Breast epithelium (tissue), 4 donors: ENCODE data around the gene NANOGP8. TPM values are rescaled to one million over a fixed set of nuclear protein-coding genes. Genes with fewer than 3 reads are reported as not detected.

Source experiments
- DNase-seq, 2 donors: peaks; one replicate each; pipeline ENCODE4 v3.0.0-alpha.2; 2019; ENCODE audit warnings: low spot score in 2 of 2
- H3K27ac ChIP-seq, 2 donors: fragments of 200-600 bp; sonication (generic) in 1 of 2; one replicate each; pipeline ENCODE4 v1.5.1; 2016 to 2019; ENCODE audit warnings: mild to moderate bottlenecking in 1 of 2
- H3K27me3 ChIP-seq, 2 donors: fragments of 200-600 bp; sonication (generic) in 1 of 2; one replicate each; pipeline versions ENCODE4 v1.5.1 to v1.6.0; 2017 to 2019; ENCODE audit warnings: control low read depth in 1 of 2, mild to moderate bottlenecking in 1 of 2
- H3K36me3 ChIP-seq: fragments of 200-600 bp; one replicate; pipeline ENCODE4 v1.5.1; 2019
- H3K4me1 ChIP-seq, 2 donors: fragments of 200-600 bp; sonication (generic); one replicate each; pipeline ENCODE4 v1.5.1; 2016 to 2019; ENCODE audit warnings: control low read depth in 1 of 2
- H3K4me3 ChIP-seq, 3 donors: fragments of 200-600 bp; sonication (generic); 1 replicate in 2 of 3; 2 replicates in 1 of 3; pipeline ENCODE4 v1.5.1; 2016 to 2019; ENCODE audit warnings: mild to moderate bottlenecking in 3 of 3, moderate library complexity in 2 of 3
- H3K9me3 ChIP-seq, 2 donors: fragments of 200-600 bp; sonication (generic) in 1 of 2; one replicate each; pipeline ENCODE4 v1.5.1; 2016 to 2019; ENCODE audit warnings: control low read depth in 1 of 2
- POLR2A ChIP-seq: fragments of 450-650 bp; IDR thresholded peaks from one replicate; pipeline ENCODE4 v1.6.1; 2016; ENCODE audit warnings: antibody characterized with exemption, mild to moderate bottlenecking, moderate library complexity
- POLR2AphosphoS5 ChIP-seq, 3 donors: sonication (generic); formaldehyde crosslinking; IDR thresholded peaks; one replicate each; pipeline ENCODE4 v1.6.1; 2017; ENCODE audit warnings: antibody characterized with exemption in 3 of 3
- intact Hi-C: fragments of 100-400 bp; cut with DNase I; formaldehyde crosslinking; loops from one replicate; pipeline ENCODE4 v1.15.1; 2023; ENCODE audit warnings: low total_unique reads
- total RNA-seq, 3 donors: library from RNA; depleted of rRNA; stranded (reverse); fragments of >200 nt; gene quantifications; one replicate each; pipeline ENCODE4 v1.1.0, GENCODE V29; 2016
- TF ChIP-seq, protein P1 (sequence below), 3 donors: fragments of 450-650 bp; IDR thresholded peaks; one replicate each; pipeline ENCODE4 v1.5.1; 2016 to 2017; ENCODE audit warnings: antibody characterized with exemption in 3 of 3, mild to moderate bottlenecking in 3 of 3, moderate library complexity in 3 of 3

The NANOGP8 gene
- total RNA-seq, 3 donors from 2014 or later = 1.1 to 1.3 (median 1.3) TPM

DNA sequence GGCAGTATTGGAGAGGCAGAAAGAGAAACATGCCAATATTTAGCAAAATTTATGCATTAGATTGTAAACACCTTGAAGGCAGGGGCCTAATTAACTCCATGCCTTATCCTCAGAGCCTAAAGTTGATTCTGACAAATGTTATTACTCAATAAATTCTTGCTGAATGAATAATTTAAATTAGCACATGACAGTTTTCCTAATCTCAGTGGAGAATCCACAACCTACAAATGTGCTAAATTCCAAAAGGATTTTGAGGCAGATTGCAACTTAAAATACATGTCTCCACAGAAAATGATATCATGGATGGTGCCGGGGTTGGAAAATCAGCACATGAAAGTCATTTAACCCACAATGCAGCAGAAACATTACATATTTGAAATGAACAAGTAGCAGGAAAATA is 41.1 kb upstream of the NANOGP8 start:
- intact Hi-C loops = no loop called here
- Histone ChIP-seq H3K27ac (no peak overlapping the region), H3K4me3 (no peak overlapping the region), H3K9me3 (no peaks in the 10 kb centered on the region), H3K27me3 (no peaks in the 10 kb centered on the region), H3K36me3 (no peaks in the 10 kb centered on the region), H3K4me1 (no peaks in the 10 kb centered on the region)
- DNase-seq = no peak
- TF ChIP-seq, protein P1, sequence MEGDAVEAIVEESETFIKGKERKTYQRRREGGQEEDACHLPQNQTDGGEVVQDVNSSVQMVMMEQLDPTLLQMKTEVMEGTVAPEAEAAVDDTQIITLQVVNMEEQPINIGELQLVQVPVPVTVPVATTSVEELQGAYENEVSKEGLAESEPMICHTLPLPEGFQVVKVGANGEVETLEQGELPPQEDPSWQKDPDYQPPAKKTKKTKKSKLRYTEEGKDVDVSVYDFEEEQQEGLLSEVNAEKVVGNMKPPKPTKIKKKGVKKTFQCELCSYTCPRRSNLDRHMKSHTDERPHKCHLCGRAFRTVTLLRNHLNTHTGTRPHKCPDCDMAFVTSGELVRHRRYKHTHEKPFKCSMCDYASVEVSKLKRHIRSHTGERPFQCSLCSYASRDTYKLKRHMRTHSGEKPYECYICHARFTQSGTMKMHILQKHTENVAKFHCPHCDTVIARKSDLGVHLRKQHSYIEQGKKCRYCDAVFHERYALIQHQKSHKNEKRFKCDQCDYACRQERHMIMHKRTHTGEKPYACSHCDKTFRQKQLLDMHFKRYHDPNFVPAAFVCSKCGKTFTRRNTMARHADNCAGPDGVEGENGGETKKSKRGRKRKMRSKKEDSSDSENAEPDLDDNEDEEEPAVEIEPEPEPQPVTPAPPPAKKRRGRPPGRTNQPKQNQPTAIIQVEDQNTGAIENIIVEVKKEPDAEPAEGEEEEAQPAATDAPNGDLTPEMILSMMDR (IDR thresholded peaks at IDR 0.05) = no peak
- TF ChIP-seq POLR2AphosphoS5 (IDR thresholded peaks at IDR 0.05) (no peak), POLR2A (no peak)

DNA sequence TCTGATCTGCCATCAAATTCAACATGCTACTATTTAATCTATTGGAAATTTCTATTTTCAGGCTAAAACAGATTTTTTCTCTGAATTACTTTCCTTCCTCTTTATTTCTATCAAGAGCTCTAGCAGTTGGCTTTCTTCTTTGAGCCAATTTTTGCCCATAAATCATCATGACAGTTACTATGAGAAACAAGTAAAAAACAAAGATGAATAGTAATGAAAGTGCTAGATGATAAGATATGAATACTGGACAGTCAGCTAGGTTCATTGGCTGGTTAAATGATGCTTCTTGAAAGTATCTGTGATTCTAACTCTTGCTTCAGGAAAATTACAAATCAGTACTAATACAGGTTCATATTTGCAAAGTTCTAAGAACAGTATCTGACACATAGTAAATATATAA is 38.6 kb upstream of the NANOGP8 start:
- Histone ChIP-seq H3K9me3 (no peaks in the 10 kb centered on the region), H3K27ac (no peak overlapping the region), H3K36me3 (no peaks in the 10 kb centered on the region), H3K4me3 (no peak overlapping the region), H3K4me1 (no peaks in the 10 kb centered on the region), H3K27me3 (no peaks in the 10 kb centered on the region)
- TF ChIP-seq POLR2A (no peak), POLR2AphosphoS5 (IDR thresholded peaks at IDR 0.05) (no peak)
- TF ChIP-seq, protein P1 (IDR thresholded peaks at IDR 0.05) = no peak
- intact Hi-C loops = no loop called here
- no peak for DNase-seq

DNA sequence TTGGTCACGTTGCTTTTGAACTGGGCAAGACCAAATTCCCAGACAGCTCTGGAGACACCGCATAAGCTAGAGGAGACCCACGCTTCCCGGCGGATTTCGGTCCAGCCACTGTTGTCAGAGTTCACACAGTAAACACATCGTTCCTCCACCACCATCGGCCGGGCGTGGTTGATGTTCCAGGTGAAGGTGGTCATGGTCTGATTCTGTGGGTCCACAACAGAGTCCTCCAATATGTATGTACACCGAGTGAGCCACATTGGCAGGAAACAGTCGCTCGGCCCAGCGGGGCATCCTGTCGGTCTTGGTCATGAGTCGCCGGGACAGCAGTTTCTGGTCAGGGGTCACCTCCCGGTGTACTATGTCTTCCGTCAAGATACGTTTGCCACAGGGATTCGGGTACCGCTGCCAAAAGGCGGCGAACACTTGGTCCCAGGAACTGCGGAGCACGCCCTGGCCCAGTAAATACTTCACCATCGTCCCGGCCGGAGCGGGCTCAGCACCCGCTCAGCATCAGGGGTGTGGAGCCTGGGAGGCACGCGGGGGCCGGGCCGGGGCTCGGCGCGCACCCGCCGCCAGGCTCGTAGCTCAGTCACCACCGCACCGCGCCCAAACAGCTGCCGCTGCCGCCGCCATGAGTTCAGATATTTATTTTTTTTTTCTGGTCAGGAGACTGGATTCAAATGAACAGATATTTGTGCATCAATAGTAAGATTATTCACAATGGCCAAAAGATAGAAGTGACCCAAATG is 36.7 kb upstream of the NANOGP8 start:
- H3K4me1 ChIP-seq = no peaks in the 10 kb centered on the region
- H3K4me3 ChIP-seq = no peak overlapping the region
- TF ChIP-seq POLR2A (no peak), POLR2AphosphoS5 (IDR thresholded peaks at IDR 0.05) (no peak)
- TF ChIP-seq, protein P1 (IDR thresholded peaks at IDR 0.05) = no peak
- H3K36me3 ChIP-seq = no peaks in the 10 kb centered on the region
- H3K9me3 ChIP-seq = no peaks in the 10 kb centered on the region
- H3K27ac ChIP-seq = no peak overlapping the region
- no peaks in the 10 kb centered on the region for H3K27me3 ChIP-seq
- DNase-seq = no peak
- intact Hi-C loops = no loop called here

DNA sequence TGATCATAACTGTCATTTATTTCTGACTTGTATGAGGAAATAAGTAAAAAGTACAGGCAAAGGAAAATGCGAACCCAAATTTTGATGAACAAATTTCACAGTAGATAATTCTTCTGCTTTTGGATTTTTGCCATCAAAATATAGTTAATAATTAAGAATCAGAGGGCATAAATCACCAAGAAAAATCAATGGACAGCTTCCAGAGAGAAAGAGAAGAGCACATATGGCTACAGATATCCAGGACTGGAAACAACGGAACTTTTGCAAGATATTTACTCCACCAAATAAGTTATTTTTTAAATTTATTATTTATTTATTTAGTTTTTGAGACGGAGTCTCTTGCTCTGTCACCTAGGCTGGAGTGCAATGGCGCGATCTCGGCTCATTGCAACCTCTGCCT is 35.1 kb upstream of the NANOGP8 start:
- TF ChIP-seq POLR2A (no peak), POLR2AphosphoS5 (IDR thresholded peaks at IDR 0.05) (no peak)
- TF ChIP-seq, protein P1 (IDR thresholded peaks at IDR 0.05) = no peak
- Histone ChIP-seq H3K9me3 (no peaks in the 10 kb centered on the region), H3K4me1 (no peaks in the 10 kb centered on the region), H3K27ac (no peak overlapping the region), H3K27me3 (no peaks in the 10 kb centered on the region), H3K4me3 (no peak overlapping the region), H3K36me3 (no peaks in the 10 kb centered on the region)
- intact Hi-C loops = no loop called here
- no peak for DNase-seq

DNA sequence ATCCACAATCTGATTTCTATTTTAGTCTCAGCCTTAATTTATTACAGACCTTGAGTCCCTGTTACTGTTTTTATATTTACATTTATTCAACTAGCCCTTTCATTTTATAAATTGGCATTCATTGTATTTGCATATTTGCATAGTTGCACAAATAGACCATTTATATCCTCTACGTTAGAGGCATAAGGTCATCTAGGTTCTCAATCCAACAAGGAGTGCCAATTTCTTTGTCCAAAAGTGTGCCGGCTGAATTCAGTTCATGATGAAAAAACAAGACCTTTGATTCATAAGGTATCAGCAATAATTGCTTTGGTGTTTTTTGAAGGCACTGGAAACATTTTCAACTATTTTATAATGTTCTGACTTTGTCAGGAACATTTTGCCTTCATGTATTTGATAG is 33.9 kb upstream of the NANOGP8 start:
- intact Hi-C loops = no loop called here
- TF ChIP-seq POLR2AphosphoS5 (IDR thresholded peaks at IDR 0.05) (no peak), POLR2A (no peak)
- TF ChIP-seq, protein P1 (IDR thresholded peaks at IDR 0.05) = no peak
- no peaks in the 10 kb centered on the region for H3K27me3 ChIP-seq

More for the DNA sequence above, 33.9 kb upstream of the NANOGP8 start:
- no peak overlapping the region for H3K27ac ChIP-seq
- no peak for DNase-seq
- no peaks in the 10 kb centered on the region for H3K36me3 ChIP-seq
- H3K9me3 ChIP-seq = no peaks in the 10 kb centered on the region
- no peaks in the 10 kb centered on the region for H3K4me1 ChIP-seq
- H3K4me3 ChIP-seq = no peak overlapping the region
